Cardiac muscle cell (in vitro differentiated cells and primary cell): ENCODE results near the gene SLCO6A1. TPM values are rescaled to one million over a fixed set of nuclear protein-coding genes. Genes with fewer than 3 reads are reported as not detected.

Experiments used
- DNase-seq, 2 donors: peaks; one replicate each; pipeline versions ENCODE4 v3.0.0 to v3.0.0-alpha.2; 2010 to 2017; ENCODE audit warnings: low read depth in 1 of 2, low spot score in 1 of 2
- H3K27ac ChIP-seq: fragments of 200-600 bp; sonication (generic); 2 replicates; pipeline ENCODE4 v1.5.1; 2016
- H3K27me3 ChIP-seq: fragments of 200-600 bp; sonication (generic); 2 replicates; pipeline ENCODE4 v1.6.0; 2016; ENCODE audit warnings: control low read depth
- H3K36me3 ChIP-seq: fragments of 200-600 bp; sonication (generic); 2 replicates; pipeline ENCODE4 v1.5.1; 2016; ENCODE audit warnings: control low read depth
- H3K4me1 ChIP-seq: fragments of 200-600 bp; sonication (generic); 2 replicates; pipeline ENCODE4 v1.8.1; 2017; ENCODE audit warnings: low read depth, mild to moderate bottlenecking, mixed run types
- H3K4me3 ChIP-seq: fragments of 200-600 bp; sonication (generic); 2 replicates; pipeline ENCODE4 v1.5.1; 2016; ENCODE audit warnings: mild to moderate bottlenecking
- H3K9me3 ChIP-seq: fragments of 200-600 bp; sonication (generic); 2 replicates; pipeline ENCODE4 v1.5.1; 2017; ENCODE audit warnings: low read depth, mild to moderate bottlenecking, control low read depth
- polyA plus RNA-seq: library from polyadenylated mRNA; unstranded; fragments of >200 nt; fragmentation: Nextera tagmentation; extraction: Ambion mirVana; gene quantifications from 2 replicates; pipeline ENCODE4 v1.2.1, GENCODE V29; 2016
- total RNA-seq: library from RNA; depleted of rRNA; stranded (reverse); fragments of >200 nt; gene quantifications from 2 replicates; pipeline ENCODE4 v1.2.3, GENCODE V29; 2016
- TF ChIP-seq, protein P1 (sequence below): IDR thresholded peaks from 2 replicates; pipeline ENCODE4 v1.5.1; 2012; ENCODE audit warnings: low read depth, mild to moderate bottlenecking, low read length

Gene SLCO6A1
- total and polyA plus RNA-seq, 2 experiments from 2014 or later: not detected

DNA sequence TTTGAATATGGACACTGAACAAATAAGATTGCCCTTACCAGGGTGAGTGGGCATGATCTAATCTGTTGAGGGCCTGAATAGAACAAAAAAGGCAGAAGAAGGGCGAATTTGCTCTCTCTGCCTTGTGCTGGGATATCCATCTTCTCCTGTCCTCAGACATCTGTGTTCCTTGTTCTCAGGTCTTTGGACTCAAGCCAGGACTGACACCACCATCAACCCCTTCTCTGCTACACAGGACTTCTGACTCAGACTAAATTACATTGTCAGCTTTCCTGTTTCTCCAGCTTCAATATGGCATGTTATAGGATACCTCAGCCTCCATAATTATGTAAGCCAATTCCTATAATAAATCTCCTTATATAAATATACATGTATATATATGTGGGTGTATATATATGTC is 40.8 kb upstream of the SLCO6A1 start:
- Histone ChIP-seq H3K4me1 (no peaks in the 10 kb centered on the region), H3K4me3 (no peak overlapping the region), H3K27ac (no peak overlapping the region), H3K9me3 (no peaks in the 10 kb centered on the region), H3K27me3 (no peaks in the 10 kb centered on the region), H3K36me3 (no peaks in the 10 kb centered on the region)
- DNase-seq: no peak
- TF ChIP-seq, protein P1, sequence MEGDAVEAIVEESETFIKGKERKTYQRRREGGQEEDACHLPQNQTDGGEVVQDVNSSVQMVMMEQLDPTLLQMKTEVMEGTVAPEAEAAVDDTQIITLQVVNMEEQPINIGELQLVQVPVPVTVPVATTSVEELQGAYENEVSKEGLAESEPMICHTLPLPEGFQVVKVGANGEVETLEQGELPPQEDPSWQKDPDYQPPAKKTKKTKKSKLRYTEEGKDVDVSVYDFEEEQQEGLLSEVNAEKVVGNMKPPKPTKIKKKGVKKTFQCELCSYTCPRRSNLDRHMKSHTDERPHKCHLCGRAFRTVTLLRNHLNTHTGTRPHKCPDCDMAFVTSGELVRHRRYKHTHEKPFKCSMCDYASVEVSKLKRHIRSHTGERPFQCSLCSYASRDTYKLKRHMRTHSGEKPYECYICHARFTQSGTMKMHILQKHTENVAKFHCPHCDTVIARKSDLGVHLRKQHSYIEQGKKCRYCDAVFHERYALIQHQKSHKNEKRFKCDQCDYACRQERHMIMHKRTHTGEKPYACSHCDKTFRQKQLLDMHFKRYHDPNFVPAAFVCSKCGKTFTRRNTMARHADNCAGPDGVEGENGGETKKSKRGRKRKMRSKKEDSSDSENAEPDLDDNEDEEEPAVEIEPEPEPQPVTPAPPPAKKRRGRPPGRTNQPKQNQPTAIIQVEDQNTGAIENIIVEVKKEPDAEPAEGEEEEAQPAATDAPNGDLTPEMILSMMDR: no peak

DNA sequence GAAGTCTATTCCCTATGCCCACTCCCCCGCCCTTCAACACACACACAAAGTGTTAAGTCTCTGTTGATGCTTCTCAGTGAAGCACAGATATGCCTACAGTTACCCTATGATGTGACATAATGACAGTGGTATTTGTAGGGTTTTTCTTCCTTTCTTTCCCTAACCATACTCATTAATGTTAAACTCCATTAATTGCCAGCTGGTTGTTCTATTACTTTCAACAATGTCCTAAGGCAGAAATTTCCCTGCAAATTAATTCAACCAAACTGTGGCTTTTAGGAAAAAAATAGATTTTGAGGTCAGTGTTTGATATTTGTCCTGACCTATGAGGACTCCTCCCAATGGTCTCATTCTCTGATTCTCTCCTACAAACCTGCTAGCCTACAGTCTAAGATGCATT is 38.2 kb upstream of the SLCO6A1 start:
- no peak for DNase-seq
- Histone ChIP-seq H3K27ac (no peak overlapping the region), H3K4me1 (no peaks in the 10 kb centered on the region), H3K4me3 (no peak overlapping the region), H3K9me3 (no peaks in the 10 kb centered on the region), H3K27me3 (no peaks in the 10 kb centered on the region), H3K36me3 (no peaks in the 10 kb centered on the region)
- TF ChIP-seq, protein P1: no peak

DNA sequence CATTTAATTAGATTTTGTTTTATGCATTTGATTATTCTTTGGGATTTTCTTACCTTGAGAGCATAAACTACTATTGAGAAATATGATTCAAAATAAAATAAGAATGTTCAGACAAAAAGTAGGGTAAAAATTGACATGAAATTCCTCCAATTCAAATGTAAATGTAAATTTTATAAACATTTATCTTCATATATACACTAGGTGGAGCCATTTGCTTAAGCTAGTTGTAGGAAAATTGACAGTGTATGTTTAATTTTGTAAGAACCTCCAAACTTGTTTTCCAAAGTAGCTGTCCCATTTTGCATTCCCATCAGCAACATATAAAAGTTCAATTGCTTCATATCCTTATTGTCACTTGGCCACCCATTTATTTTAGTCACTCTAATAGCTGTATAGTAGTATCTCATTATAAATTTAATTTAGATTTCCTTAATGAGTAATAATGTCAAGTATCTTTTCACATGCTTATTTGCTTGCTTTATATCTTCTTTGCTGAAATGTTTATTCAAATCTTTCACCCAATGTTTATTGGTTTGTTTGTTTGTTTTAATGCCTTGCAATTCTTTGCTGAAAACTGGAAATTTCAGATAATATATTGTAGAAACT is 37.6 kb upstream of the SLCO6A1 start:
- Histone ChIP-seq H3K4me1 (no peaks in the 10 kb centered on the region), H3K36me3 (no peaks in the 10 kb centered on the region), H3K27me3 (no peaks in the 10 kb centered on the region), H3K9me3 (no peaks in the 10 kb centered on the region), H3K4me3 (no peak overlapping the region), H3K27ac (no peak overlapping the region)
- TF ChIP-seq, protein P1: peak; percentile 40
- DNase-seq: peak in 1 of 2 donors; percentile 32

DNA sequence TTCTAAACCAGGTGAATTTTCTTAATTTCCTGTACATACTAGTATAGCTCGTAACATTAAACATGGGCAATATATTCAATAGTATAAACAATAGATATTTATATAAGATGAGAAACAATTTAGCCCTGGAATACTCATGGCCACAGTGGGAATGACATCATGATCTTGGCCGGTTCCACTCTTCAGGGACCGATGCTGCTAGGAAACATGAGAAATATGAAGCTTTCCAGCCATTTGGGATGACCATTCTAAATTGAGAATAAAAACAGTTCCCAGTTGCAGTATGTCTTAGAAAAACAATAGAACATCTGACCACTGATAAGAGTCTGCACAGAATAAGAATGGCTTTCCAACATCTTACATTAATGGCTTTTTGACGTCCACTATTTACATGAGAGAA is 33.3 kb upstream of the SLCO6A1 start:
- H3K27me3 ChIP-seq: no peaks in the 10 kb centered on the region
- no peaks in the 10 kb centered on the region for H3K4me1 ChIP-seq
- no peaks in the 10 kb centered on the region for H3K9me3 ChIP-seq
- TF ChIP-seq, protein P1: no peak
- H3K27ac ChIP-seq: no peak overlapping the region
- no peaks in the 10 kb centered on the region for H3K36me3 ChIP-seq
- no peak overlapping the region for H3K4me3 ChIP-seq
- peak in 1 of 2 donors; percentile 54 for DNase-seq

DNA sequence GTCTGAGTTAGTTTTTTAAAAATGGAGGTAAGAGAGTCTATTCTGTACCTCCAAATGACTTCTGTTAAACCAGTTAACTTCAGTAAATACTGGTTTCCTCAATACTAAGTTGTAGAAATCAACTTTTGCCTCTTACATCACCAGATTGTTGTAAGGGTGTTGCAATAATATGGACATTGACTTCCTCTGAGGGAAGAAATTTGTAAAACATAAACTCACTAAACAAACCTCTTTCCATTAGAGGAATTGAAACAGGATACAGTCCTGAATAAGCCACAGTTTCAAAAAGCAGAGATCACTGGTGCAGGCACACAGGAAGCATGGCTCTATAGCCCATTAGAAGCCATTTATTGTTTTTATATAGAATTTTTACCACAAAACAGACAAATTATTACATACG is 32.7 kb upstream of the SLCO6A1 start:
- Histone ChIP-seq H3K9me3 (no peaks in the 10 kb centered on the region), H3K27ac (no peak overlapping the region)
- TF ChIP-seq, protein P1: no peak

More for the DNA sequence above, 32.7 kb upstream of the SLCO6A1 start:
- Histone ChIP-seq H3K36me3 (no peaks in the 10 kb centered on the region), H3K27me3 (no peaks in the 10 kb centered on the region), H3K4me1 (no peaks in the 10 kb centered on the region), H3K4me3 (no peak overlapping the region)
- DNase-seq: peak in 1 of 2 donors; percentile 59
